Neuronal stem cell (in vitro differentiated cells): Measurements from ENCODE around the gene PSAP.
A peak's percentile ranks its signal among the peaks of the same experiment; 100 is the strongest.

Experiments used
- DNase-seq: peaks from one replicate; pipeline ENCODE4 v3.0.0-alpha.2; 2013; ENCODE audit warnings: low spot score
- H2AFZ ChIP-seq: one replicate; pipeline ENCODE4 v1.6.1; 2013; ENCODE audit warnings: mild to moderate bottlenecking, low read length, inconsistent platforms
- H2AK5ac ChIP-seq: 2 replicates; pipeline ENCODE4 v1.6.1; 2013; ENCODE audit warnings: low read depth, mild to moderate bottlenecking, inconsistent platforms, low read length, moderate library complexity, mixed read lengths
- H2BK120ac ChIP-seq: 2 replicates; pipeline ENCODE4 v1.6.1; 2013; ENCODE audit warnings: low read depth, mild to moderate bottlenecking, inconsistent platforms, low read length, moderate library complexity, mixed read lengths
- H2BK12ac ChIP-seq: one replicate; pipeline ENCODE4 v1.6.1; 2013; ENCODE audit warnings: low read length, inconsistent platforms
- H2BK15ac ChIP-seq: 2 replicates; pipeline ENCODE4 v1.6.1; 2013; ENCODE audit warnings: mild to moderate bottlenecking, low read length, inconsistent platforms, mixed read lengths
- H2BK5ac ChIP-seq: one replicate; pipeline ENCODE4 v1.6.1; 2013; ENCODE audit warnings: inconsistent platforms, mild to moderate bottlenecking, low read length, moderate library complexity
- H3K14ac ChIP-seq: one replicate; pipeline ENCODE4 v1.6.1; 2013; ENCODE audit warnings: low read length, inconsistent platforms
- H3K18ac ChIP-seq: 2 replicates; pipeline ENCODE4 v1.6.1; 2013; ENCODE audit warnings: low read length, inconsistent platforms
- H3K23ac ChIP-seq: 2 replicates; pipeline ENCODE4 v1.6.1; 2013; ENCODE audit warnings: low read depth, mild to moderate bottlenecking, mixed read lengths, low read length, inconsistent platforms; ENCODE audit not compliant: poor library complexity
- H3K27ac ChIP-seq: replicated peaks from 3 replicates; pipeline ENCODE4 v1.5.1; 2013; ENCODE audit warnings: low read length, inconsistent platforms
- H3K27me3 ChIP-seq, 3 experiments: 2 replicates each; pipeline ENCODE4 v1.6.1; 2013; ENCODE audit warnings: low read length in 3 of 3, mild to moderate bottlenecking in 2 of 3, inconsistent platforms in 1 of 3, low read depth in 1 of 3, mixed read lengths in 1 of 3, moderate library complexity in 1 of 3; ENCODE audit not compliant: control insufficient read depth in 3 of 3, insufficient read depth in 3 of 3
- H3K36me3 ChIP-seq, 2 donors: replicated peaks in 1 of 2; 2 replicates each; pipeline ENCODE4 v1.6.1; 2013; ENCODE audit warnings: low read length in 2 of 2; ENCODE audit not compliant: control insufficient read depth in 2 of 2, insufficient read depth in 2 of 2
- H3K4ac ChIP-seq: 2 replicates; pipeline ENCODE4 v1.6.1; 2013; ENCODE audit warnings: inconsistent platforms, mild to moderate bottlenecking, low read length, moderate library complexity
- H3K4me1 ChIP-seq, 2 donors: 1 replicate in 1 of 2; 2 replicates in 1 of 2; pipeline ENCODE4 v1.6.1; 2013; ENCODE audit warnings: low read length in 2 of 2, low read depth in 1 of 2; ENCODE audit not compliant: control insufficient read depth in 2 of 2, insufficient read depth in 1 of 2
- H3K4me2 ChIP-seq: one replicate; pipeline ENCODE4 v1.6.1; 2013; ENCODE audit warnings: mild to moderate bottlenecking, low read length, inconsistent platforms; ENCODE audit not compliant: insufficient read depth, poor library complexity, severe bottlenecking
- H3K4me3 ChIP-seq, 2 donors: 2 replicates each; pipeline ENCODE4 v1.5.1; 2013; ENCODE audit warnings: low read length in 2 of 2, mild to moderate bottlenecking in 2 of 2, inconsistent platforms in 1 of 2, moderate library complexity in 1 of 2
- H3K79me1 ChIP-seq: one replicate; pipeline ENCODE4 v1.6.1; 2013; ENCODE audit warnings: low read depth, mild to moderate bottlenecking, inconsistent platforms, low read length, moderate library complexity
- H3K9ac ChIP-seq: one replicate; pipeline ENCODE4 v1.6.1; 2013; ENCODE audit warnings: mild to moderate bottlenecking, low read depth, low read length, inconsistent platforms; ENCODE audit not compliant: poor library complexity
- H3K9me3 ChIP-seq, 2 donors: replicated peaks in 1 of 2; 2 replicates each; pipeline versions ENCODE3 to v1.6.1; 2013; ENCODE audit warnings: low read length in 2 of 2, mild to moderate bottlenecking in 2 of 2, inconsistent platforms in 1 of 2, low read depth in 1 of 2, mixed read lengths in 1 of 2, moderate library complexity in 1 of 2; ENCODE audit not compliant: control insufficient read depth in 2 of 2, insufficient read depth in 1 of 2
- H4K8ac ChIP-seq: one replicate; pipeline ENCODE4 v1.6.1; 2013; ENCODE audit warnings: low read depth, mild to moderate bottlenecking, inconsistent platforms, low read length, moderate library complexity
- H4K91ac ChIP-seq: one replicate; pipeline ENCODE4 v1.6.1; 2013; ENCODE audit warnings: low read length, low read depth, mild to moderate bottlenecking, inconsistent platforms; ENCODE audit not compliant: poor library complexity
- WGBS, 2 donors: extraction: QIAGEN DNeasy Blood & Tissue Kit; methylation state at CpG; one replicate each; pipeline ENCODE4 v1.1.7; 2013; ENCODE audit warnings: missing lambda C conversion rate in 2 of 2, mixed read lengths in 1 of 2; ENCODE audit not compliant: insufficient read length in 2 of 2, insufficient replicate concordance in 1 of 2; ENCODE audit errors: extremely low coverage in 2 of 2; 5-methylcytosine and 5-hydroxymethylcytosine counted together

The PSAP gene

DNA sequence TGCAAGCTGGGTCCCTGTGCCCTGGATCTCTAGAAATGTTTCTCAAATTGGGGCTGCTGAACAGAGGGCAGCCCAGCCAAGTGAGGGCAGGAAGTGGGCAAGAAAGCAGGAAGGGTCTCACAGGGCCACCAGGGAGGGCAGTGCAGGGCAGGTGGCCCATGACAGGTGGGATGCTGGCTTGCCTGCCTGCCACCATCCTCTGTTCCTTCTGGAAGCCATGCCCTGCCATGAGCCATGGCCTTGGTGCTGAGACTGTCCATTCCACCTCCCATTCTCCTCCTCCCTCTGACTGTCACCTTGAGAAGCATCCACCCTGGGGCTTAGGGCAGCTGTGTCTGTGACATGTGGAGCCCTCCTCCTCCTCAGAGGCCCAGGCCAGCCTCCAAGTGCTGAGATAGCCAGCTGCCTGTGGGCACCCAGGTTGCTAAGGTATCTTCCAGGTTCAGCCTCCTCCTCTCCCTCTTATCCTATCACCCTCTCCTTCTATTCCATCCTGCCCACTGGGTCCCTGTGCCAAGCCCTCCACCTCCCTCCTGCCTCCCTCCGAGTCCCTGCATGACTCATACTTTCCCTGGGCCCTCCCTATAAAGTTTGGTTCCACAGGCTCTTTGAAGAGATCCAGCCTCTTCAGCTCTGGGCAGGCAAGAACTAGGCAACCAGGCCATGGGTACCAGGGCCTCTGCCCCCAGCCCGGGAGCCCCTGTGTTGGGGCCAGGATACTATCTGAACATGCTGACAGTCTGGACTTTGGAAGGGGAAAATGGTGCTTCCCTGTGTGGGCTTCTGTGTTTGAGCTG, 79.0 kb downstream of the PSAP start:
- no CpG with 5 or more reads among the region's 2 CpGs for WGBS, 2 donors
- peaks cover 4 to 8% of the 10 kb centered on the region in 2 donors for H3K4me1 ChIP-seq

GRCh38 chr10:71771204-71771603, 79.8 kb downstream of the PSAP start:
- H3K79me1 ChIP-seq, result no peaks in the 10 kb centered on the region
- H3K9ac ChIP-seq, result no peak overlapping the region
- DNase-seq, result no peak
- no peak overlapping the region for H3K27ac ChIP-seq
- H2AK5ac ChIP-seq, result no peak overlapping the region
- WGBS, 2 donors, result no CpG with 5 or more reads among the region's 2 CpGs
- H4K8ac ChIP-seq, result no peak overlapping the region
- no peak overlapping the region for H2AFZ ChIP-seq
- no peak overlapping the region for H2BK15ac ChIP-seq
- no peak overlapping the region for H3K14ac ChIP-seq
- H3K27me3 ChIP-seq, result peaks cover 0 to 56% (median 18%) of the 10 kb centered on the region in 3 experiments
- H3K4ac ChIP-seq, result no peak overlapping the region
- no peak overlapping the region for H3K23ac ChIP-seq
- H4K91ac ChIP-seq, result no peak overlapping the region
- H3K9me3 ChIP-seq, result no peaks in the 10 kb centered on the region
- no peak overlapping the region for H2BK5ac ChIP-seq
- H3K36me3 ChIP-seq, result no peaks in the 10 kb centered on the region
- H3K4me2 ChIP-seq, result no peak overlapping the region
- H2BK12ac ChIP-seq, result no peak overlapping the region
- H2BK120ac ChIP-seq, result no peak overlapping the region
- no peak overlapping the region for H3K18ac ChIP-seq
- peaks cover 4 to 8% of the 10 kb centered on the region in 2 donors for H3K4me1 ChIP-seq
- H3K4me3 ChIP-seq, result no peak overlapping the region

More for the DNA sequence above, 79.0 kb downstream of the PSAP start:
- H2BK12ac ChIP-seq, result no peak overlapping the region
- peak overlapping the region; percentile 5 for H3K23ac ChIP-seq
- H3K79me1 ChIP-seq, result no peaks in the 10 kb centered on the region
- H3K4me2 ChIP-seq, result no peak overlapping the region
- no peak overlapping the region for H3K18ac ChIP-seq
- no peak for DNase-seq
- H3K9ac ChIP-seq, result no peak overlapping the region
- no peak overlapping the region for H2AFZ ChIP-seq
- peaks cover 0 to 59% (median 18%) of the 10 kb centered on the region in 3 experiments for H3K27me3 ChIP-seq
- no peak overlapping the region for H2BK15ac ChIP-seq
- H3K4ac ChIP-seq, result no peak overlapping the region
- no peak overlapping the region for H2BK120ac ChIP-seq
- H2AK5ac ChIP-seq, result peak overlapping the region; percentile 69
- H2BK5ac ChIP-seq, result no peak overlapping the region
- H4K8ac ChIP-seq, result no peak overlapping the region
- no peaks in the 10 kb centered on the region for H3K36me3 ChIP-seq
- H3K27ac ChIP-seq, result no peak overlapping the region
- H3K4me3 ChIP-seq, result no peak overlapping the region
- no peak overlapping the region for H4K91ac ChIP-seq
- H3K14ac ChIP-seq, result peak overlapping the region; percentile 6
- H3K9me3 ChIP-seq, result no peaks in the 10 kb centered on the region

GRCh38 chr10:71770789-71771188, 80.3 kb downstream of the PSAP start:
- no peak for DNase-seq
- no peak overlapping the region for H3K27ac ChIP-seq
- no CpG with 5 or more reads among the region's 3 CpGs for WGBS, 2 donors

GRCh38 chr10:71770255-71770654, 80.8 kb downstream of the PSAP start:
- peaks cover 0 to 57% (median 18%) of the 10 kb centered on the region in 3 experiments for H3K27me3 ChIP-seq
- H3K14ac ChIP-seq, result no peak overlapping the region
- H3K18ac ChIP-seq, result no peak overlapping the region
- WGBS, 2 donors, result no CpG with 5 or more reads among the region's 3 CpGs
- H2BK120ac ChIP-seq, result no peak overlapping the region
- no peak for DNase-seq
- H3K4ac ChIP-seq, result no peak overlapping the region
- no peaks in the 10 kb centered on the region for H3K79me1 ChIP-seq
- no peak overlapping the region for H3K9ac ChIP-seq
- H2BK12ac ChIP-seq, result no peak overlapping the region
- no peak overlapping the region for H3K4me2 ChIP-seq
- no peaks in the 10 kb centered on the region for H3K9me3 ChIP-seq
- H2BK15ac ChIP-seq, result no peak overlapping the region
- no peak overlapping the region for H2BK5ac ChIP-seq
- no peak overlapping the region for H2AK5ac ChIP-seq
- no peak overlapping the region for H2AFZ ChIP-seq
- H3K23ac ChIP-seq, result no peak overlapping the region
- peaks cover 4 to 8% of the 10 kb centered on the region in 2 donors for H3K4me1 ChIP-seq
- H4K91ac ChIP-seq, result no peak overlapping the region
- H3K4me3 ChIP-seq, result no peak overlapping the region
- H3K27ac ChIP-seq, result no peak overlapping the region
- H4K8ac ChIP-seq, result no peak overlapping the region
- H3K36me3 ChIP-seq, result no peaks in the 10 kb centered on the region

More at GRCh38 chr10:71770789-71771188, 80.3 kb downstream of the PSAP start:
- Histone ChIP-seq H4K8ac (no peak overlapping the region), H3K14ac (no peak overlapping the region), H2BK12ac (no peak overlapping the region), H3K4me2 (no peak overlapping the region), H4K91ac (no peak overlapping the region), H2BK5ac (no peak overlapping the region), H3K4me1 (peaks cover 4 to 8% of the 10 kb centered on the region in 2 donors), H3K9ac (no peak overlapping the region), H3K4ac (no peak overlapping the region), H2AFZ (no peak overlapping the region), H2BK15ac (no peak overlapping the region), H3K36me3 (no peaks in the 10 kb centered on the region), H2AK5ac (no peak overlapping the region), H3K18ac (no peak overlapping the region), H3K79me1 (no peaks in the 10 kb centered on the region), H3K9me3 (no peaks in the 10 kb centered on the region), H2BK120ac (no peak overlapping the region), H3K23ac (no peak overlapping the region), H3K27me3 (peaks cover 0 to 57% (median 18%) of the 10 kb centered on the region in 3 experiments), H3K4me3 (no peak overlapping the region)
